ENCODE data around the gene FUOM. TPM values are rescaled to one million over a fixed set of nuclear protein-coding genes. Genes with fewer than 3 reads are reported as not detected.
A peak's percentile ranks its signal among the peaks of the same experiment; 100 is the strongest.
"Not testable (repeated sequence)": the region's sequence is repeated elsewhere in the genome, so short reads cannot be mapped to it uniquely, and the experiment has no call there.

The FUOM gene
- polyA plus RNA-seq, 6 donors from 2014 or later, result 31.3 to 46.5 (median 42.0) TPM

DNA sequence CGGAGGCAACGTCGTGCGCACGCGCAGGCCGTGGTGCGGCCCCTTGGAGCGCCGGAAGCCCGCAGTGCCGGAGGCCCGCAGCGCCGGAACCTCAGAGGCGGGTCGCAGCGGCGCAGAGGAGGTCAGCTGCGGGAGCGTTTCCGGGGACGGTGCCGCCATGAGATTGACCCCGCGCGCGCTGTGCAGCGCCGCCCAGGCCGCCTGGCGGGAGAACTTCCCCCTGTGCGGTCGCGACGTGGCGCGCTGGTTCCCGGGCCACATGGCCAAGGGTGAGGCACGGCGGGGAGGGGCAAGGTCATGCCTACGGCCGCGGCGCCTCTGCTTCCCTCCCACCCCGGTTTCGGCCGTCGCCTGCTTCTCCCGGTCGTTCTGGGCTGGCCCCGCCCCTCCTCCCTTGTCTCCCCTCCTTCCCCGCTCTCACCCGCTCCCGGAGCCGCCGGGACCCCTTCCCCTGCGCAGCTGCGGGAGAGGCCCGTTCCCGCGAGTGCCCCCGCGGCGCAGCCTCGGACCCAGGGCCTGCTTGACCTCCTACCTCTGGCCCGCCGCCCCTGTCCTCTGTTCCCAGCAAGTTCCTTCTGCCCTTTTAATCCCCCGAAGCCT, 36.3 kb upstream of the FUOM start, which contains the start of gene MTG1:
Gene MTG1, plus strand, starts transcription at position 94 of the 600 bp plus-strand sequence. Its CDS starts 64 bp downstream, at position 158.
- Mint-ChIP-seq H3K4me1 (peaks cover 35 to 62% (median 57%) of the 10 kb centered on the region in 3 donors), H3K27ac (peak within 1 kb of the TSS; percentile 72 to 95 (median 90)), H3K4me3 (peak within 1 kb of the TSS; percentile 82 to 95 (median 90)), H3K36me3 (no peaks in the 10 kb centered on the region), H3K27me3 (no peaks in the 10 kb centered on the region), H3K9me3 (no peaks in the 10 kb centered on the region)
- ATAC-seq (ENCODE audit: low read depth in 2 of 2) (peak; percentile 63 to 67), DNase-seq (peak; percentile 94)

- Mint-ChIP-seq H3K4me1 (peaks cover 41 to 69% (median 64%) of the 10 kb centered on the region in 3 donors), H3K9me3 (no peaks in the 10 kb centered on the region)
Measured at GRCh38 chr10:133393401-133394063, 35.7 kb upstream of the FUOM start.

GRCh38 chr10:133391761-133392518, 34.1 kb upstream of the FUOM start:
- Mint-ChIP-seq H3K4me3 (peak overlapping the region; percentile 82 to 95 (median 90)), H3K27ac (peak overlapping the region; percentile 78 to 97 (median 90)), H3K9me3 (no peaks in the 10 kb centered on the region), H3K36me3 (no peaks in the 10 kb centered on the region), H3K4me1 (peaks cover 37 to 74% (median 63%) of the 10 kb centered on the region in 3 donors), H3K27me3 (no peaks in the 10 kb centered on the region)
- peak; percentile 9 to 11 for ATAC-seq (ENCODE audit: low read depth in 2 of 2)
- DNase-seq, result peak; percentile 51

More at GRCh38 chr10:133393401-133394063, 35.7 kb upstream of the FUOM start:
- H3K27me3 Mint-ChIP-seq, result no peaks in the 10 kb centered on the region
- no peak for DNase-seq
- H3K36me3 Mint-ChIP-seq, result no peaks in the 10 kb centered on the region
- H3K27ac Mint-ChIP-seq, result peak overlapping the region; percentile 18 to 95 (median 83)
- peak overlapping the region; percentile 82 to 95 (median 90) for H3K4me3 Mint-ChIP-seq
- ATAC-seq (ENCODE audit: low read depth in 2 of 2), result no peak

GRCh38 chr10:133391249-133391635, 33.4 kb upstream of the FUOM start:
- Mint-ChIP-seq H3K4me1 (peaks cover 37 to 79% (median 65%) of the 10 kb centered on the region in 3 donors), H3K4me3 (peak overlapping the region; percentile 80 to 95 (median 88)), H3K27ac (peak overlapping the region; percentile 38 to 97 (median 90)), H3K27me3 (no peaks in the 10 kb centered on the region), H3K9me3 (no peaks in the 10 kb centered on the region), H3K36me3 (no peaks in the 10 kb centered on the region)
- no peak for ATAC-seq (ENCODE audit: low read depth in 2 of 2)
- no peak for DNase-seq

GRCh38 chr10:133390597-133391248, 32.9 kb upstream of the FUOM start:
- ATAC-seq (ENCODE audit: low read depth in 2 of 2) (no peak), DNase-seq (no peak)
- no peaks in the 10 kb centered on the region for H3K36me3 Mint-ChIP-seq
- H3K9me3 Mint-ChIP-seq, result no peaks in the 10 kb centered on the region
- peaks cover 37 to 79% (median 67%) of the 10 kb centered on the region in 3 donors for H3K4me1 Mint-ChIP-seq
- H3K4me3 Mint-ChIP-seq, result peak overlapping the region; percentile 80 to 95 (median 88)
- peak overlapping the region; percentile 39 to 97 (median 82) for H3K27ac Mint-ChIP-seq
- H3K27me3 Mint-ChIP-seq, result no peaks in the 10 kb centered on the region

GRCh38 chr10:133388973-133389818, 31.4 kb upstream of the FUOM start:
- Mint-ChIP-seq H3K4me1 (peaks cover 28 to 73% (median 53%) of the 10 kb centered on the region in 3 donors), H3K4me3 (peak overlapping the region; percentile 82 to 98 (median 92)), H3K27ac (peak overlapping the region; percentile 86 to 97 (median 94)), H3K9me3 (no peaks in the 10 kb centered on the region), H3K36me3 (no peaks in the 10 kb centered on the region), H3K27me3 (no peaks in the 10 kb centered on the region)
- DNase-seq, result peak; percentile 90
- peak; percentile 90 to 92 for ATAC-seq (ENCODE audit: low read depth in 2 of 2)

GRCh38 chr10:133388236-133388972, 30.6 kb upstream of the FUOM start:
- Mint-ChIP-seq H3K27ac (peak overlapping the region; percentile 86 to 97 (median 94)), H3K27me3 (no peaks in the 10 kb centered on the region), H3K9me3 (no peaks in the 10 kb centered on the region), H3K4me3 (peak overlapping the region; percentile 82 to 98 (median 92)), H3K4me1 (peaks cover 28 to 75% (median 53%) of the 10 kb centered on the region in 3 donors), H3K36me3 (no peaks in the 10 kb centered on the region)
- ATAC-seq (ENCODE audit: low read depth in 2 of 2), result no peak
- no peak for DNase-seq

- not testable (repeated sequence) for H3K27me3 Mint-ChIP-seq; H3K9me3 Mint-ChIP-seq; H3K27ac Mint-ChIP-seq; ATAC-seq (ENCODE audit: low read depth in 2 of 2); H3K36me3 Mint-ChIP-seq; DNase-seq
- peaks cover 28 to 64% (median 48%) of the 10 kb centered on the region in 3 donors for H3K4me1 Mint-ChIP-seq
- H3K4me3 Mint-ChIP-seq, result peak overlapping the region in 1 of 8 donors; percentile 56
Measured at GRCh38 chr10:133386951-133387350, 29.1 kb upstream of the FUOM start.

- peaks cover 0 to 4% of the 10 kb centered on the region in 2 donors for H3K36me3 Mint-ChIP-seq
- no peaks in the 10 kb centered on the region for H3K9me3 Mint-ChIP-seq
- no peak overlapping the region for H3K4me3 Mint-ChIP-seq
- no peaks in the 10 kb centered on the region for H3K27me3 Mint-ChIP-seq
- no peak overlapping the region for H3K27ac Mint-ChIP-seq
- DNase-seq (no peak), ATAC-seq (ENCODE audit: low read depth in 2 of 2) (no peak)
- peaks cover 27 to 64% (median 48%) of the 10 kb centered on the region in 3 donors for H3K4me1 Mint-ChIP-seq
Measured at GRCh38 chr10:133385214-133385613, 27.4 kb upstream of the FUOM start.

- no peaks in the 10 kb centered on the region for H3K27me3 Mint-ChIP-seq
- no peak for ATAC-seq (ENCODE audit: low read depth in 2 of 2)
- no peak overlapping the region for H3K27ac Mint-ChIP-seq
- peaks cover 0 to 4% of the 10 kb centered on the region in 2 donors for H3K36me3 Mint-ChIP-seq
- H3K4me1 Mint-ChIP-seq, result peaks cover 31 to 61% (median 51%) of the 10 kb centered on the region in 3 donors
- no peak overlapping the region for H3K4me3 Mint-ChIP-seq
- no peak for DNase-seq
- H3K9me3 Mint-ChIP-seq, result no peaks in the 10 kb centered on the region
Measured at GRCh38 chr10:133384071-133384470, 26.3 kb upstream of the FUOM start.

GRCh38 chr10:133383551-133383950, 25.7 kb upstream of the FUOM start:
- Mint-ChIP-seq H3K9me3 (no peaks in the 10 kb centered on the region), H3K4me3 (peak overlapping the region in 1 of 8 donors; percentile 15), H3K36me3 (peaks cover 0 to 4% of the 10 kb centered on the region in 2 donors), H3K27me3 (no peaks in the 10 kb centered on the region), H3K27ac (peak overlapping the region in 1 of 6 donors; percentile 29), H3K4me1 (peaks cover 26 to 56% (median 45%) of the 10 kb centered on the region in 3 donors)
- no peak for DNase-seq
- ATAC-seq (ENCODE audit: low read depth in 2 of 2), result no peak

DNA sequence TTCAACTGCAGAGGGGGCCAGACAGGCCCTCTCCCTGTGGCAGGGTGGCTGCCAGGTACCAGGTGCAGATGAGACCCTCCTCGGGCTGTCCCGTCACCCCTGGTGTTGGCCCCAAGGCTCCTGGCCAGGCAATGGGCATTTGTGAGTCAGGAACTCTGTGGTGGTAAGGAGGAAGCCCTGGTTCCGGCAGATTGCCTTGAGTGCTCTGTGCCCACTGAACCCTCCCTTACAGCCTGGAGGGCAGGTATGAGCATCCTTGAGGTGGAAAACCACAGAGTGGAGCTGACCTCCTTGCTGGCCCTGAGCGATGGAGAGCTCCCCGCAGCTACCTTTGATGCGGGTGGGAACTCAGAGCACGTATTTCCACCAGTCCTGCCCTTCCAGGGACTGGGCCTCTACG, 23.2 kb upstream of the FUOM start:
- Mint-ChIP-seq H3K27me3 (no peaks in the 10 kb centered on the region), H3K4me3 (peak overlapping the region; percentile 81 to 91 (median 85)), H3K9me3 (no peaks in the 10 kb centered on the region), H3K4me1 (peaks cover 21 to 40% (median 39%) of the 10 kb centered on the region in 3 donors), H3K27ac (peak overlapping the region in 1 of 6 donors; percentile 38), H3K36me3 (peaks cover 0 to 4% of the 10 kb centered on the region in 2 donors)
- DNase-seq (no peak), ATAC-seq (ENCODE audit: low read depth in 2 of 2) (no peak)

Data from naive B cell (primary cell).